ENCODE data around the gene EIF5AL1.

EIF5AL1 gene

DNA sequence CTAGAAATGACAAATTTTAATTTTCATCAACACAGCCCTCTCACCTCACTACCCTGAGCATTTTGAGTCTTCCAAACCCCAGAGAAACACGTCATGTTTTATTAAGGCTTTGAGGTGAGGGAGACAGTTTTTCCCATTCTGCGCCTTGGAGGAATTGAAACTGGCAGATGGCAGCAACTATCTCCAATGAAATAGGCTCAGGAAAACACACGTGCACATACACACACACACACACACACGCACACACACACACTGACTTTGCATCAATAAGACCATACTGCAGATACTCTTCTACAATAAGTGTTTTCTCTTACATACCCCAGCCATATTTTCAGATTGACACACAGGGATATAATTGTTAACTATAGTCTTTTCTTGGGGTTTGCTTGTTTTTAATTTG, 51.1 kb downstream of the EIF5AL1 start:
- no peaks in the 10 kb centered on the region for H3K9me2 ChIP-seq (replicated peaks; ENCODE audit: insufficient read depth, low read length)
- no peak overlapping the region for H3K4me3 ChIP-seq (ENCODE audit: insufficient read depth, low read length, poor library complexity, severe bottlenecking)
- H3F3A ChIP-seq (ENCODE audit: insufficient read depth): no peaks in the 10 kb centered on the region
- H3K9ac ChIP-seq (ENCODE audit: low read length): no peak overlapping the region
- H3K79me2 ChIP-seq (ENCODE audit: insufficient read depth, low read length): no peaks in the 10 kb centered on the region
- H3K9me3 ChIP-seq (ENCODE audit: insufficient read depth, low read length): no peaks in the 10 kb centered on the region
- no peaks in the 10 kb centered on the region for H3K36me3 ChIP-seq (ENCODE audit: low read length)
- no peak overlapping the region for H2AFZ ChIP-seq (ENCODE audit: low read depth, low read length, severe bottlenecking)
- no peak for TF ChIP-seq EZH2phosphoT487 (conservative IDR thresholded peaks at IDR 0.05; ENCODE audit: low read length)
- TF ChIP-seq, protein P1, sequence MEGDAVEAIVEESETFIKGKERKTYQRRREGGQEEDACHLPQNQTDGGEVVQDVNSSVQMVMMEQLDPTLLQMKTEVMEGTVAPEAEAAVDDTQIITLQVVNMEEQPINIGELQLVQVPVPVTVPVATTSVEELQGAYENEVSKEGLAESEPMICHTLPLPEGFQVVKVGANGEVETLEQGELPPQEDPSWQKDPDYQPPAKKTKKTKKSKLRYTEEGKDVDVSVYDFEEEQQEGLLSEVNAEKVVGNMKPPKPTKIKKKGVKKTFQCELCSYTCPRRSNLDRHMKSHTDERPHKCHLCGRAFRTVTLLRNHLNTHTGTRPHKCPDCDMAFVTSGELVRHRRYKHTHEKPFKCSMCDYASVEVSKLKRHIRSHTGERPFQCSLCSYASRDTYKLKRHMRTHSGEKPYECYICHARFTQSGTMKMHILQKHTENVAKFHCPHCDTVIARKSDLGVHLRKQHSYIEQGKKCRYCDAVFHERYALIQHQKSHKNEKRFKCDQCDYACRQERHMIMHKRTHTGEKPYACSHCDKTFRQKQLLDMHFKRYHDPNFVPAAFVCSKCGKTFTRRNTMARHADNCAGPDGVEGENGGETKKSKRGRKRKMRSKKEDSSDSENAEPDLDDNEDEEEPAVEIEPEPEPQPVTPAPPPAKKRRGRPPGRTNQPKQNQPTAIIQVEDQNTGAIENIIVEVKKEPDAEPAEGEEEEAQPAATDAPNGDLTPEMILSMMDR (IDR thresholded peaks at IDR 0.05; ENCODE audit: insufficient read depth, low read length, poor library complexity, severe bottlenecking): no peak
- H3K27me3 ChIP-seq (ENCODE audit: low read length): no peaks in the 10 kb centered on the region
- H4K20me1 ChIP-seq (ENCODE audit: low read depth, low read length): no peaks in the 10 kb centered on the region
- H3K4me2 ChIP-seq (ENCODE audit: low read depth, low read length, poor library complexity, severe bottlenecking): no peak overlapping the region
- no peak overlapping the region for H3K27ac ChIP-seq (ENCODE audit: low read depth, low read length)

All from SU-DHL-6 (cell line).